ENCODE data around the gene ADTRP.
"Not testable (repeated sequence)": the region's sequence is repeated elsewhere in the genome, so short reads cannot be mapped to it uniquely, and the experiment has no call there.

ADTRP gene

GRCh38 chr6:11722220-11722619 lies 56.4 kb downstream of the ADTRP start:
- no peak for DNase-seq

- no peak for DNase-seq
Measured at GRCh38 chr6:11718463-11718862, 60.1 kb downstream of the ADTRP start.

GRCh38 chr6:11718031-11718430 lies 60.6 kb downstream of the ADTRP start:
- DNase-seq, result no peak

GRCh38 chr6:11714798-11715285 lies 63.8 kb downstream of the ADTRP start:
- no peak for DNase-seq

- no peak for DNase-seq
Measured at GRCh38 chr6:11714116-11714797, 64.3 kb downstream of the ADTRP start.

- no peak for DNase-seq
Measured at GRCh38 chr6:11712760-11713159, 65.8 kb downstream of the ADTRP start.

GRCh38 chr6:11711984-11712711 lies 66.5 kb downstream of the ADTRP start:
- no peak for DNase-seq

- no peak for DNase-seq
Measured at GRCh38 chr6:11711003-11711983, 67.3 kb downstream of the ADTRP start.

GRCh38 chr6:11710311-11710761 lies 68.3 kb downstream of the ADTRP start:
- DNase-seq, result no peak

GRCh38 chr6:11706171-11706570 lies 72.4 kb downstream of the ADTRP start:
- DNase-seq, result no peak

- DNase-seq, result no peak
Measured at GRCh38 chr6:11705483-11705882, 73.1 kb downstream of the ADTRP start.

GRCh38 chr6:11705069-11705468 lies 73.5 kb downstream of the ADTRP start:
- no peak for DNase-seq

GRCh38 chr6:11703725-11704124 lies 74.9 kb downstream of the ADTRP start:
- no peak for DNase-seq

GRCh38 chr6:11702500-11703130 lies 76.0 kb downstream of the ADTRP start:
- DNase-seq, result no peak

GRCh38 chr6:11702089-11702488 lies 76.5 kb downstream of the ADTRP start:
- DNase-seq, result no peak

GRCh38 chr6:11701573-11701972 lies 77.0 kb downstream of the ADTRP start:
- no peak for DNase-seq

- no peak for DNase-seq
Measured at GRCh38 chr6:11700118-11700718, 78.4 kb downstream of the ADTRP start.

GRCh38 chr6:11699576-11699975 lies 79.0 kb downstream of the ADTRP start:
- no peak for DNase-seq

- DNase-seq, result no peak
Measured at GRCh38 chr6:11692451-11693376, 85.9 kb downstream of the ADTRP start.

GRCh38 chr6:11689847-11690246 lies 88.8 kb downstream of the ADTRP start:
- no peak for DNase-seq

- not testable (repeated sequence) for DNase-seq
Measured at GRCh38 chr6:11689400-11689799, 89.2 kb downstream of the ADTRP start.

Data from NCI-H2081 treated with DMSO at 0.1 percent for 48 hours (cell line).